DMS53 (cell line): ENCODE data around the gene DIS3L2.

Source experiments
- DNase-seq: peaks from one replicate; lab custom pipeline; 2025; lab: John Stamatoyannopoulos, UW

Gene DIS3L2

GRCh38 chr2:232263295-232263694 is 301.8 kb downstream of the DIS3L2 start:
- no peak for DNase-seq

DNA sequence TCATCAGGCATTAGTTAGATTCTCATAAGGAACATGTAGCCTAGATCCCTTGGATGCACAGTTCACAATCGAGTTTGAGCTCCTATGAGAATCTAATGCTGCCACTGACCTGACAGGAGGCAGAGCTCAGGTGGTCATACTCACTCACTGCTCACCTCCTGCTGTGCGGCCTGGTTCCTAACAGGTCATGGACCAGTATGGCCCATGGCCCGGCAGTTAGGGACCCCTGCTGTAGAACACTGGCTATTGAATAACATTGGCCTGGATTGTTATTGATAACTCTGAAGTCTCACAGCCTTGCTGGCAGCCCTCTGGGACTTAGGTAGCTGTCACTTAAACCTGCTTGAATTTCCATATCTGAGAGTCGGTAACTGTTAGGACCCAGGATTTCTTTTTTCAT is 302.6 kb downstream of the DIS3L2 start:
- DNase-seq = no peak

DNA sequence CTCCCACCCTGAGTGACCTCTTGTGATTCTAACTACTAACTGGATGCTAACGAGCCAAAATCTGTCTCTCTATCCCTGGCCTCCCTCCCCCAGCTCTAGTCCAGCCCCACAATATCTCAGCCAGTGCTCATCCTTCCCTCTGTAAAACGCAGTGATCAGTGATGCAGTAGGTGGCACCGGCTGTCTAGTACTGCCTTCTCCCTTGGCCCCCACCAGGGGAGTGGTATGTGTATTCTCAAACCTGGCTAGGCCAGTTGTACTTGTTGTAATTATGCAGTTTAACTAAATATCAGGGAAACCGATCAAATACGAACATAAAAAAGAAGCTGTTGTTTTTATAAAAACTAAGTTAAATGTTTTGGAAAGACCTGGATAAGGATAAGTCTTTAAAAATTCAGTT is 303.8 kb downstream of the DIS3L2 start:
- no peak for DNase-seq

DNA sequence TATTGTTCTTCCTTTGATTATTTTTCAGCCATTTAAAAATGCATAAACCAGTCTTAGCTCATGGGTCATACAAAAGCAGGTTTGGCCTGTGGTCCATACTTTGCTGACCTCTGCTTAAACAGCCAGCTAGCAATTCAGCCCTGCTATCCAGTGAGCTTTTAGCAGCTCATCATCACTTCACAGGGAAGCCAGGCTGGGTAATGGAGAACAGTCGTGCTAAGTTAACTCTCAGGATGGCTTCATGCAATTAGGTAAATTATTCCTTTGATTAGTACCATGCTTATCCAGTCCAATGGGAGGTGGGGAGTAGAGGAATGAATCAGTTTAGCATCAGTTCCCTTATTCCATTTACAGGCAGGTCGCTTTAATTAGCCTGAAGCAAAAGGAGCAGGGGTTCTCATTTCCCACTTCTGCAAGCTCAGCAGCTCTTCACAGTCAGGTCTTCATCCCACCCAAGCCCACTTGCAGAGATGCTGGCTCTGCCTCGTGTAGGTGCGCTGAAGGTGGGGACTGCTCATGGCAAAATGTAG is 307.2 kb downstream of the DIS3L2 start:
- no peak for DNase-seq

DNA sequence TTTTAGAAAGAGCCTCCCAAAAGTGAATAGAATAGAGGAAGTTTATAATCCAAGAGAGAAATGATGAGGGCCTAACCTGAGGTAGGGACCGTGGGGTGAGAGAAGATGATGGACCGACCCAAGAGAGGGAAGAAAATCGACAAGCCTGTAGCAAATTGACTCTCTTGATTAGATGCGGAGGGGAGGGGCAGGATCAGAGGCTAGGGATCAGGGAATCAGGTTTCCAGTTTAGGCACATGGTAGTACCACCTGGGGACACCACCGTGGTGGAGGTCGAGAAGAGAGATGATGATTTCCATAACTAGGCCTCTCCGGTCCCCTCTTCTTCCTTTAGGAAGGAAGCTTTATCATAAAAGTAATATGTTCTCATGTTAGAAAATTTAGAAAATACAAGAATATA is 308.4 kb downstream of the DIS3L2 start:
- DNase-seq = no peak

GRCh38 chr2:232273903-232274643 is 312.6 kb downstream of the DIS3L2 start:
- DNase-seq = no peak

DNA sequence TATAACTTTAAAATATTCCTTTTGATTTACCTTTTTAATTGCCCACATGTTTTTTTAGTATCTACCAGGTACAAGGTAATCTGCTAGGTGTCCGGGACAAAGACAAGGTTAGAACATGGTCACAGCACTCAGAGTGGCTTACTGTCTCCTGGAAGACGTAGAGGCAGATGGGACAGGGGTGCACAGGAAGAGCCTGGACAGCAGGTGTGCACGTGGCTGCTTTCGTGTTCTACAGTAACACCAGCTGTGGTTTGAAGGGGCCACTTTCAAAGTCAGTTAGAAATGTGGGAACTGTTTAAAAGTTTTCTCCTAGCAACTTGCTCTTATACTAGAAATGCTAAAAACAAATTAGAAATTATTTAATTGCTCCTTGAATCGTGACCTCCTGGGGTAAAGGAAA is 314.2 kb downstream of the DIS3L2 start:
- no peak for DNase-seq

DNA sequence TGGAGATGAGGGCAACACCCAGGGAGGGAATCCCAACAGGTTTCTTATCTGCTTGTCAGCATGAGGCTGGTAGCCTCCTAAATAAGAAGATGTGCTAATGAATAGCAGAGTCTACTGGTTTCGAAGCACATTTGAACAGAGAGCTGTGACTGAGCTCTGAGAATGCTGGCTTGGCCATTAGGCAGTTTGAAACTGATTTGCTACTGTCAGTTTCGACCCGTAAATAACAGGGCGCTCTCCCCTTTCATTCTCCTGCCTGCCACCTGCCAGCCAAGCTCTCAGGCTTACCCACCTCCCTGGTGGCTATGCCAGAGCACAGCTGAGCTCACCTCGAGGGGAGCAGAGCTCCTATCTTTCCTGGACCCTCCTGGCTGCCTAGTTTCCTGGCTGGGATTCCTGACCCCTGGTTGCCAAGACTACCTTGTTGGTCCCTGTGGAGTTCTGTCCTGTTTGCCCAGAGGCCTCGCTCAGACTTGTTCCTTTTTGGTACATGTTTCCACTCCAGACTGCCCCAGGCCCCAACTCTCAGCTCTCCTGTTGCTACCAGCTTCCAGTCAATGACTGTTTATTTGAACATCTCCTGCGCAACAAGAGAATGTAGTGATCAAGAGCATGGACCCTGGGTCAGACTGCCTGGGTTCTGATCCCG is 314.7 kb downstream of the DIS3L2 start:
- no peak for DNase-seq

- DNase-seq = no peak
Observed at GRCh38 chr2:232276733-232277313, 315.3 kb downstream of the DIS3L2 start.

DNA sequence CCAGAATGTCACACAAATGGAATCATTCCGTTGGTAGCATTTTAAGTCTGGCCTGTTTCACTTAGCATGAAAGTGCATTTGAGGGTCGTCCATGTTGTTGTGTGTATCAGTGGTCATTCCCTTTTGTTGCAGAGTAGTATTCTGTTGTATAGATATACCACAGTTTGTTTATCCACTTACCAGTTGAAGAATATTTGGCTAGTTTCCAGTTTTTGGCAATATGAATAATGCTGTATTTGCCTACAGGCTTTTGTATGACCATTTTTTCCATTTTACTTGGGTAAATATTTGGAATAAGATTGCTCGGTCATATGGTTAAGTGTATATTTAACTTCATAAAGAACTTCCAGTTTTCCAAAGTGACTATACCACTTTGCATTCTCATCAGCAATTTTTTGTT is 317.0 kb downstream of the DIS3L2 start:
- peak; percentile 38 for DNase-seq

GRCh38 chr2:232280341-232280740 is 318.8 kb downstream of the DIS3L2 start:
- DNase-seq = no peak

DNA sequence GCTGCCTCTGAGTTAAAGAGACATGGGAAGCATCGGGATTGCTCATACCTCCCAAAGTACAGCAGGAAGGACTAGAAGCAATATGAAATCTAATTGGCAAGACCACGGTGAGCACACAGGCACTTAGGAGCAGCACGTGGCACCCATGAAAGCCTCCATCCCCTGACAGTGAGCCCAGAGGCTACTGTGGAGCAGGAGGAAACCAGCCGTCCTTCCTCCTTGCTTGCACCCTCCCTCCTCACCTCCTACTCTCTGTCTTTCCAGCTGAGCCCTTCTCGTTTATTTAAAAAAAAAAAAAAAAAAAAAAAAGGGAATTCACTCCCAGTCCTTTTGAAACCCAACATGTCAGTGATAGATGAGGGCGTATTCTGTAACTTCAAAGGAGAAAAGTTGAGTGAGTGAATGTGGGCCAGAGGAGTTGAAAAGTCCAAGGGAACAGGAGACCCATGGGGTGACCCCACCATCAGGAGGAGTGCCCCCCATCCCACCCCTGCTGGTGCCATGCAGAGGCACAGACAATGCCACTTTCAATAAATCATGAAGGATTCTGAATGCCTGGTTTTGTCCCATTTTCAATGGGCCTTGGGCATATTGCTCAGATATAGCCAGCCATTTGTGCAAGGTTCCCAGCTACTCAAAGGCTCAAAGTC is 320.5 kb downstream of the DIS3L2 start:
- no peak for DNase-seq

- DNase-seq = no peak
Observed at GRCh38 chr2:232282508-232283055, 321.1 kb downstream of the DIS3L2 start.

GRCh38 chr2:232286001-232286868 is 324.7 kb downstream of the DIS3L2 start:
- DNase-seq = no peak

DNA sequence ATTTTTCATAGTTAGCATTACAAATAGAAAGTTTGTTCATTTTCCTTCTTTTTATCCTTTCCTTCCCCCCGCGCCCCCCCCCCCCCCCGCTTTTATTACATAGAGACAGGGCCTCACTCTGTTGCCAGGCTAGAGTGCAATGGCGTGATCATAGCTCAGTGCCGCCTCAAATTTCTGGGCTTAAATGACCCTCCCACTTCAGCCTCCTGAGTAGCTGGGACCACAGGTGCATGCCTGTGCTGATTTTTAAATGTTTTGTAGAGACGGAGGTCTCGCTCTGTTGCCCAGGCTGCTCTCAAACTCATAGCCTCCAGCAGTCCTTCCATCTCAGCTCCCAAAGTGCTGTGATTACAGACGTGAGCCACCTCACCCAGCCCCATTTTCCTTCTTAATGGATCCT is 325.8 kb downstream of the DIS3L2 start:
- DNase-seq = no peak

- DNase-seq = no peak
Observed at GRCh38 chr2:232288489-232289030, 327.0 kb downstream of the DIS3L2 start.

- DNase-seq = no peak
Observed at GRCh38 chr2:232290668-232291067, 329.2 kb downstream of the DIS3L2 start.

DNA sequence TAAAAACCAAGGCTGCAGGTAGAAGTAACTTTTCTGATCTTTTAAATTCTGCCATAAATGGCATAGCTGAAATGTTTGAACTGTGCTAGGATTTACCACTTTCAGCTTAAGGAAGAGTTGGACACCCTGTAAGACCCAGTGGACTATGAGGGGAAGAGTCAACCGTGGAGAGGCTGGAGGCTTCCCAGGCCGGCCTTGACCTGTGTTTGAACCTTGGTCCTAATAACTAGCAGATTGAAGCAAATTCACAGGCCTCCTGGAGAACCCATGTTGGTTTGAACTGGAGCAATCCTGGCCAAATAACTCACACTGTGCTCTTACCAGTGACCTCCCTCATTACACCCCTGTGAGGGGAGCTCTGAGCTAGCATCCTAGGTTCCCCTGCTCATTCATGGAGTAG is 329.8 kb downstream of the DIS3L2 start:
- no peak for DNase-seq

DNA sequence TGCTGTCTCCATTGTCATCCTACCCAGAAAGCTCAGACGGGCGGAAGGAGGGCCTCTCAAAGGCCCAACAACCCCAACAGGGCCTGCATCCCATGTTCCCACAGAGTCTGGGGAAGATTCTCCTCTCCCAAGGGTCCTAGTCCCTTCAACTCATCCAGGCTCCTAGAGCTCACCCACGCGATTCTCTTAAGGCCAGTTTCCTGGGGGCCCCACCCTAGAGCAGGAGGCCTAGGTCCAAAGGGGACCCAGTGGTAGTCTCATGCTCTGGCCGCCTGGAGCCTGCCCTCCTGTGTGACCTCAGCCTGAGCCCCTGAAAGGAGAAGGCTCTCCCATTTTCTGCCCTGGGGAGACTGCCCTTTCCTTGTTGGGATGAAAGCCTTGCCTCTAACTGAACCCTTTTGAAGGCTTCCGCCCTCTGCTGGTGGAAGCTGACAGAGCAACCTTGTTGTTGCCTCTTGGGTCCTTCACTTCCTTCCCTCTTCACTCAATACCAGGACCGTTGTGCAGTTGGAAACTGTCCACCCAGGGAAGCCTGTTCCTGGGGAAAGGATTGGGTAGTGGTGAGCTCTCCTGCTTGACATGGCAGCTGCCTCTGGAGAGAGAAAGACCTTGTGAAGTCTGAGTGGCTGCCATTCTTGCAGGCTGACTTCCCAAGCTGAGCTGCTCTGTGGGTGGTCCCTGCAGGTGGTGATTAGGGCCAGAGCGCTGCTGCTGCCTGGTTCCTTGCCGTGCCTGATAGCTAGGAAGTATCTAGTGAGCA is 331.1 kb downstream of the DIS3L2 start:
- DNase-seq = peak; percentile 73

DNA sequence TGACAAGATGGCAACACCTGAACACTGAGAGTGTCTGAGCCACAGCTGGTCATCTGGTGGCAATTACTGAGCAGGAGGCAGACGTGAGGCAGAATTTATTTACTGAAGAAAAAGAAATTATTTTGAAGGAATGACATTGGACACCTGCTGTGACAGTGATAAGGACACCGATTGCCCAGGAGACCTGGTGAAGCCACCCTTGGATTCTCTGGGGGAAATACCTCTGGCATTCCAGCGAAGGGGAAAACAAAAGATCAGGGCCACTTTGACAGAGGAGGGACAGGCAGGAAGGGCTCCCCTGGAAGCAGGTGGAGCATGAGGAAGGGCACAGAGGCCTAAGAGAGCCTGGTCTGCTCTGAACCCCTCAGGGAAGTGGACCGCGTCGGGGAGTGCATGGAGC is 331.7 kb downstream of the DIS3L2 start:
- no peak for DNase-seq
